ENCODE measurements around the gene PTPN12. TPM values are rescaled to one million over a fixed set of nuclear protein-coding genes. Genes with fewer than 3 reads are reported as not detected.
"Not testable (repeated sequence)": the region's sequence is repeated elsewhere in the genome, so short reads cannot be mapped to it uniquely, and the experiment has no call there.

Gene PTPN12
- 54.9 TPM for total RNA-seq

DNA sequence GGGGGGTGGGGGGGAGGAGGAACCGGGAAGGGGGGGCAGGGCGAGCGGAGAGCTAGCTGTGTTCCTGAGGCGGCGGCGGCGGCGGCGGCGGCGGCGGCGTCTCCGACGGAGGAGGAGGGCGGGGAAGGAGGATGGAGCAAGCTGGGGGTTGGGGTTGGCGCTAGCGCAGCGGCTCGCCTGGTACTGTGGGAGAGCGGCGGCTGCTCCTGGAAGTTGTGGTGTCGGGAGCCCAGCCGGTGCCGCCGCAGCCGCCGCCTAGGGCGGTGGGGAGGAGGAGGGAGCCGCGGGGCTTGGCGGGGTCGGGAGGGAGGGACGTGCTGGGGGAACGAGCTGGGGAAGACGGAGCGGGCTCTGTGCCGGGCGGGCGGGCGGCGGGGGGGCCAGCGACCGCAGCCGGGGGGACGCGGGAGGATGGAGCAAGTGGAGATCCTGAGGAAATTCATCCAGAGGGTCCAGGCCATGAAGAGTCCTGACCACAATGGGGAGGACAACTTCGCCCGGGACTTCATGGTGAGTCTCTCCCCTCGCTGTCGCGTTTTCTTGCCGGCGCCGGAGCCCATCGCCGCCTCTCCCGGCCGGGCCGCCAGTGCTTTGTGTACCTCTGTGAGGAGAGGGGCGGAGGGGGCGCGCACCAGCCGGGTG, at the start of gene PTPN12:
TSS of gene PTPN12 (plus strand) at position 160 of the 642 bp plus-strand sequence. CDS start at position 412, 252 bp downstream.
- peak; percentile 75 for ATAC-seq

DNA sequence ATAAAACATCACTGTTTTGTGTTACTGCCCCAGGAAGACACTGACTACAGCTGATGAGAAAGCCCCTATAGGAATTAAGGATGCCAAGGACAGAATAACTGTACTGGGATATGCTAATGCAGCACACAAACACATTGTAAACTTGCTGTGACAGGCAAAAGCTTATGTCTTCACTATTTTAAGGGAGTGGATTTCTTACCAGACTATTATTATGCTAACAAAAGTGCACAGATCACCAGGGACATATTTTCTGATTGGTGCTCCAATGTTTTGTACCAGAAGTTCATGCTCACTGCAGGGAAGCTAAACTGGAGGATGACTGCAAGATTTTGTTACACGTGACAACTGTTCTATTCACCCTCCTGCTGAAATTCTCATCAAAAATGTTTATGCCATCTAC, 48.1 kb upstream of the PTPN12 start:
- ATAC-seq = no peak

DNA sequence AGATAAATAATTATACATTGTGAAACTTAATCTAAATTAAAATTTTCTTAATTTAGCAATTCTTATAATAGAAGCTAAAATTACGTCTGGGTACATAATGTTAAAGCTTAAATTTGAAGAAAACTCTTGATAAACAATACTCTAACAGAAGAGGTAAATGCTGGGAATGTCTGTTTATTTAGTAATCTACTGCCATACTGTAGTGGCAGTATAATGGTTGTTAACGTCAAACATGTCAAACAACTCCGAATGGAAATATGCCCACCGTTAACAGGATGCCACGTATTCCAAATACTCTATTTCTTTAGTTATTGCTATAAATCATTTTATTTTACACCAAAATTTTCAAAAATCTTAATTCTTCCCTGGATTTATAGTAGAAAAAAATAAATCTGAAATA, 40.0 kb upstream of the PTPN12 start:
- no peak for ATAC-seq

DNA sequence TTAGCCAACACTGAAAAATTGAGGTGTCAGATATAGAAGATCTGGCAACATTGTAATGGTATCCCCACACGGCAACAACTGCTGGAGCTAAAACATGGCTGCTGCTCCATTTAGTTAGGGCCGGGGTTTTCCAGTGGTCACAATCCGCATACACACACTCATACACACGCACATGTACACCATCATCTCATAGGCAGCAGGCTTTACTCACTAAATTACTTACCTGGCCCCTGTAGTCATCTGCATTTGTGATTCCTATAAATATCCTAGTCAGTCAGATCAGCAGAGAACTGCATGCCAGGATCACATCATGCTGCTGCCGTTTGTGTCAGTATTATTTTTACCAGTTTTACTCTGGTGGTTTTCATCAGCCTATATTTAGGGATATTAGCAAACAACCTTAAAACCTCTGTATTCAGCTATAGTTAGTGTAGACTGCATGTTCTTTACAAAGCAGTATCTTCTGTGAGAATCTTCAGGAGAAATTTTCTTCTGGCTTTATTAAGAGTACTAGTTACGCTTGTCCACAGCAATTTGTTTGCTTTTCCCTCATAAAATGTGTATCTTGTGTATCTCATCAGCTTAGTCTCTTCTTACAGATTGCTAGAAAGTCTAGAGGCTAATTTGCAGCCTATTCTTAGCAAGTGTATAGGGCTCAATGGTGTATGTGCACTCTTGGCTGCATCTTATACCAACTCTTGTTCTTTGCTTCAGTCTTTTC, 38.3 kb upstream of the PTPN12 start:
- no peak for ATAC-seq

DNA sequence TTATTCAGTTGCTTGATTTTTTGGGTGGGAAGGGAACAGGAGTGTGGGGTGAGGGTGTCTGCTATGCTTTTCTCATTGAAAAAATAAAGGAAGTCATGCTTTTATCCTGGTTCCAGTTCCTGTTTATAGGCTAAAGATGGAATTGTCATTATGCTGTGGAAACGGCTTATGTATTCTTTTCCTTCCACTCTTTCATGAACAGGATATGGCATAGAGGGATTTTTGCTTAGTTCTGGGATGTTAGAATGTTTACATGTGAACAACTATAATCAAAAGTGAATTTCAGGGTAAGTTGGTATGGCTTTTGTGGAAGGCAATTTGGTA, 35.9 kb upstream of the PTPN12 start:
- ATAC-seq = no peak

DNA sequence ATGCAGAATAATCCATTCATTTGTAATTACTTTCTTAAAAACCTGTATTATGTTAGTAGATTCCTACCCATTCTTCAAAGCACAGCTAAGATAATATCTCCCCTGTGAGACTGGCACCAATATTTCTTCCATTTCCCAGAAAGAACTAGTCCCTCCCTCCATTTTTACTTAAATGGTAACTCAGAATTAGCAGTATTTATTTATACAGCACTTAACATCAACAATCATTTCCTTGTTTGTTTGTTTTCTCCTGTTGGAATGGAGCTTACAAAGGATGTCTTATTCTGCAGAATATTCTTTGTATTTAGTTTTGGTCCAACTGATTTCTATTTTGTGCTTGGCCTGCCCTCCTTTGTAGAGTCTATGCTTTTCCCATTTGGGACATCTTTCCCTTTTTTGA, 32.1 kb upstream of the PTPN12 start:
- ATAC-seq = no peak

DNA sequence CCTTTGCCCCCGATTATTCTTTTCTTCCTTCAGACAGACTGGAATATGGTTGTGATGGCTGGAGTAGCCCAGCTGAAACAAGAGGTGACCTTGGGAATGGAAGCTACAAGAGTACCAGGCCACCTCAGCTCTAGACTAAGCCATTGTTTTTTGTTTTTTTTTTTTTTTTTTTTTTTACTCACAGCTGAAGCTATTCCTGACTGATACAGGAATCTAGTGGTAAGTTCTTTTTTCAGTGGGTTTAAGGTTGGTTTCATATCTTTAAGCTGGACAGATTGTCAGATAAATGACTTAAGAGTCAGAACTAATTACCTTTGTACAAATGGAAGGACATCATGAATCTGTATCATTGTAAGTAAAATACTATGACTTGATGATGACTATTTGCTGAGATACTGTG, 30.2 kb upstream of the PTPN12 start:
- no peak for ATAC-seq

DNA sequence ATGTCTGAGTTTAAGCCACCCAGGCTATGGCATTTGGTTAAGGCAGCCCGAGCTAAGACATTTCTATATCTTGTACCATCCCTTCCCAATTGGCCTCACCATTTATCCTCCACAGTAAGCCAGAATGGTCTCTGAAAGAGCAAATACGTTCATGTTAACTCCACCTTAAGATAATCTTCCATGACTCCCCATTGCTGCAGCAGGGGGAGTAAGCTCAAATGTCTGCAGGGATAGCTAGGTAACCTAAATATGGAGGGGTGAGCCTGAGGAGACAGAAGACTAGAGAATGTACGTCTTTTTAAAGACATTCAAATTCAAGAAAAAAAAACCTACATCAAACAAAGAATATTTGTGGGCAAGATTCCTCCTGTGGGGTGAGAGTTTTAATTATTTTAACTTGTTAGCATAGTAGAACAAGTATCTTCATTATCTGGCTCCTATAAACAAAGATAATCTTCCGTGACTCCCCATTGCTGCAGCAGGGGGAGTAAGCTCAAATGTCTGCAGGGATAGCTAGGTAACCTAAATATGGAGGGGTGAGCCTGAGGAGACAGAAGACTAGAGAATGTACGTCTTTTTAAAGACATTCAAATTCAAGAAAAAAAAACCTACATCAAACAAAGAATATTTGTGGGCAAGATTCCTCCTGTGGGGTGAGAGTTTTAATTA, 24.0 kb upstream of the PTPN12 start:
- ATAC-seq = not testable (repeated sequence)

DNA sequence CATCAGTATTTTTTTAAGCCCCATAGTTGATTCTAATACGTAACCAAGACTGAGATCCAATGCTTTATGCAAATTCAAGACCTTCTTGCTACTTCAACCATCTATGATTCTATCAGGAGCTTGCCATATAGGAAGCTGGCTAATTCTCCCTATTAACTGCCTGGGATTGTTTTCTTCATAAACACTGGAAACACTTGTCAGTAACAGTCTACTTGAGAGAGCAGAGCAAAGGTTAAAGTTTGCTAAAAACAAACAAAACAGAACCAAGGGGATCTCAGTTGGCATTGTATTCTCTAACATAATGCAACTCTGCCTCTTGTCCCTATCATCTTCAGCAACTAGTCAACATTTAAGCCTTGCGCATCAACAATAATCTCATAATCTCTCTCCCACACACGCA, 21.0 kb upstream of the PTPN12 start:
- no peak for ATAC-seq

DNA sequence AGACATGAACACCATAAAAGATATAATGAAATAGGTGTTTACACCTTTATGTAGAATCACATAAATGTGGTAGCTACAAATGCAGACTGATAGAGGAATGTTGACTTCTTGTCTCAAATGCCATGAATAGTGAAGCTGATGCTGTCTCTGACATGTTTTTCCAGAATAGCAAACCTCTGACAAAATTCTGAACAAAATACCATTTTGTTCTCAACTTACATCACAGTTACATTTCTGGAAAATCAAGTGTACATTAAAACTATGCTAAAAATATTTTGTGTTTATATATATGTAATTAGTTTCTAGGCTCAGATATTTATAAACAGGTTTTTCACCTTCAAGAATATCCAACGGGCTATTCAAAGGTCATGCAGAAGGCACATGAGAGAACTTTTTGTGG, 16.8 kb upstream of the PTPN12 start:
- no peak for ATAC-seq

DNA sequence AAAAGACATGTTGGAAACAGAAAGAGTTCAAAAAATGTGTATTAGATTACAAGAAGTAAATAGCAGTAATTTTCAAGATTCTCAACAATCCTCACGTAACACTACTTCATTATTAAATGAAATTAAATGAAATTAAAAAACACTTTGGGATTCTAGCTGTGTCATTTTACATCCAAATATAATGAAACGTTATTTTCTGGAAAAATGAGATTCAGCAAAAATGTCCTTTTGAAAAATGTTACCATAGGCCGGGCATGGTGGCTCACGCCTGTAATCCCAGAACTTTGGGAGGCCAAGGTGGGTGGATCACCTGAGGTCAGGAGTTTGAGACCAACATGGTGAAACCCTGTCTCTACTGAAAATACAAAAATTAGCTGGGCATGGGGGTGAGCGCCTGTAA, 15.6 kb upstream of the PTPN12 start:
- ATAC-seq = not testable (repeated sequence)

DNA sequence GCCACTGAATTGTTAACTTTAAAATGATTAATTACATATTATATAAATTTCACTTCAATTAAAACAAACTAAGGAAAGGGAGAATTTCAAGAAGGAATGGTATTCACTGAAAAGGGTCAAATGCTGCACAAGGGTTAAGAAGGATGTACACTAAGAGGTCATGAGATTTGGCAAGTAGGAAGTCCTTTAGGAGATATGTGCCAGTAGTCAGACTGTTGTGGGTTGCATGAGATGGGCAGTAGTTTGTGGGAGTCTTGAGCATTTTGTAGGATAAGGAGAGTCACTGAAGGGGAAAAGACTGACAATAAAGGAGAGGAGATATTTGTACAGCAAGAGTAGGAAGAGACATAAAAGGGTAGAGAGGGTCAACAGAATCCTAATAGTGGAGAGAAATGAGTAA, 12.4 kb upstream of the PTPN12 start:
- ATAC-seq = no peak

DNA sequence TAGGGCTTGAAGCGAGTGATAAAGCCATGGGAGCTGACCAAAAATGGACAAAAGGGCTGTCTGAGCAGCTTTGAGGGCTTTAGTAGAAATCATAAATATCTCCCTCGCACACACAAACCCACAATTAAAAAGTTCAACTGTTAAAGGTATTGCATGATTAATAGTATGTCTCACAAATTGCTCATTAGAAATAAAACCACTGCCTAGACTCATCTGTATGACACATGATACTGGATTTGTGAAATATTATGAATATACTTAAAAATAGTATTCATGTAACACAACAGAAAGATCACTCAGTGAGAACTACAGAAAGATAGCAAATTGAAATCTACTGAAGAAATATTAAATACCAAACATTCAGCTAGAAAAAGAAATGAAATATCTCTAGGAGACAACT, 11.9 kb upstream of the PTPN12 start:
- no peak for ATAC-seq

DNA sequence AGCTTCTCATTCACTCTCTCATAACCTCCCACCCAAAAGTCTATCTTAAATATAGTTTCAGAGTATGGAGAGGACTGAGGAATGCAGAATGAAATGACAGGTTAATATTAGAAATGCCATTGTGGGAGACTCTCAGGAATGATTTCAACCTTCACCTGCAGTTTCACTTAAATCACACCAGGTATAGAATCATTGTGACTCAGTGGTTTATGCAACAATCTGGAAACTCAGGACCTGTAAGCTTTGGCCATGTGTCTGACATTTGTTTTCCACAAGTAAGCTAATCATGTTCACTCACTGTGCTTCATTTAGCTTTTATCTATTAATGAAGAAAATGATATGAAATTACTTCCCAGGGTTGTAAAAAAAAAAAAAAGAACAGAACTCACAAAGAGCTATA, 8.7 kb upstream of the PTPN12 start:
- ATAC-seq = peak; percentile 86

DNA sequence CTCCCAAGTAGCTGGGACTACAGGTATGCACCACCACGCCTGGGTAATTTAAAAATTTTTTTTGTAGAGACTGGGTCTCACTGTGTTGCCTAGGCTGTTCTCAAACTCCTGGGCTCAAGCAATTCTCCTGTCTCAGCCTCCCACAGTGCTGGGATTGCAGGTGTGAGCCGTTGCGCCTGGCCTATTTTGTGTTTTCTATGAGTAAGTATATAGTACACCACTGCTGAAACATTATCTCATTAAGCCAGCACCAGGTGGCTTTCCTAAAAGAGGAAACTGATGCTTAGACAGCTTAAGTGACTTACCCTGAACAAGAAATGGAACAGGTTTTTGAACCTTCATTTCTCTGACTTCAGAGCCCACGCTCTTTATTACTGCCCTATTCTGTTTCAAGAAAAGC, 7.8 kb upstream of the PTPN12 start:
- peak; percentile 85 for ATAC-seq

DNA sequence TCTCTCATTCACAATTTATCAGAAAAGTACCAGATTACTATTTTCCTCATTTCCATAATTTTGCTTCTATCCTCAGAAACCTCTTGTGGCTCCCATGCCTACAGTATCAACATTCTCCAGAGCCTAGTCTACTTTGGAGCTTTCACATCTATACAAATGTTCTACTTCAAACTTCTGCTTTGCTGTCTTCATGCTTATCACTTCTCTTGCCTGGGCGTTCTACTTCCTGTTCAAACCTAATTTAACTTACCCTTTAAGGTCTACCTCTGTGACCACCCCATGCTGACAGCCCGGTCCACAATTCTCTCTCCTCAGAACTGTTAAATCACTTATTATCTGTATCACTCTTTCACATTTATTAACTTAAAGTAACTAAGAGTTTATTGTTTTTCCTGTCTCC, 6.1 kb upstream of the PTPN12 start:
- no peak for ATAC-seq

DNA sequence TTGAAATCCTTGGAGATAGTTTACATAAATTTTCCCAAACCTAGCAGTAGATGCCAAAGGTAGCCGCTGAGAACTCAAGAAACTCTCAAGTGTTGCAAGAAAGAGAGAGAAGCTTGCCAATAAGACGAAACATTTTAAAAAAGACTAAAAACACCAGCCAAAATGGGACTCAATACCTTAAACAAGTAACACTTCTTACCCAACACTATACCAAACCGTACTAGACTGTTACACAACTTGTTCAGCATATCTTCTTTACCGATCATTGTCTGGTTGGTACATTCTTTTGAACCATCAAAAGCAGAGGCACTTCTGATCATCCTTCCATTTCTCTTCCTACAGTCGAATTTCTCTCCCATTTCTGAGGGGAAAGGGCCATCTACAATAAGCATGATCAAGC, 4.8 kb upstream of the PTPN12 start:
- no peak for ATAC-seq

DNA sequence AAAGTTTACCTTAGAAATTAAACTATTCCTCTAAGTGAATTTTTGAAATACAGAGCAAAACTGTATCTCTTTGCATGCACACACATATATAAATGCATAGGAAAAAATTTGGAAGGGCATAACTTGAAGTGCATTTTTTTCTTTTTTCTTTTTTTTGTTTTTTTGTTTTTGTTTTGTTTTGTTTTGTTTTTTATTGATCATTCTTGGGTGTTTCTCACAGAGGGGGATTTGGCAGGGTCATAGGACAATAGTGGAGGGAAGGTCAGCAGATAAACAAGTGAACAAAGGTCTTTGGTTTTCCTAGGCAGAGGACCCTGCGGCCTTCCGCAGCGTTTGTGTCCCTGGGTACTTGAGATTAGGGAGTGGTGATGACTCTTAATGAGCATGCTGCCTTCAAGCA, 4.4 kb upstream of the PTPN12 start:
- not testable (repeated sequence) for ATAC-seq

DNA sequence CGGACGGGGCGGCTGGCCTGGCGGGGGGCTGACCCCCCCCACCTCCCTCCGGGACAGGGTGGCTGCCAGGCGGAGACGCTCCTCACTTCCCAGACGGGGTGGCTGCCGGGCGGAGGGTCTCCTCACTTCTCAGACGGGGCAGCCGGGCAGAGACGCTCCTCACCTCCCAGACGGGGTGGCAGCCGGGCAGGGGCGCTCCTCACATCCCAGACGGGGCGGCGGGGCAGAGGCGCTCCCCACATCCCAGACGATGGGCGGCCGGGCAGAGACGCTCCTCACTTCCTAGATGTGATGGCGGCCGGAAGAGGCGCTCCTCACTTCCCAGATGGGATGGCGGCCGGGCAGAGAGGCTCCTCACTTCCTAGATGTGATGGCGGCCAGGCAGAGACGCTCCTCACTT, 3.0 kb upstream of the PTPN12 start:
- ATAC-seq = not testable (repeated sequence)

DNA sequence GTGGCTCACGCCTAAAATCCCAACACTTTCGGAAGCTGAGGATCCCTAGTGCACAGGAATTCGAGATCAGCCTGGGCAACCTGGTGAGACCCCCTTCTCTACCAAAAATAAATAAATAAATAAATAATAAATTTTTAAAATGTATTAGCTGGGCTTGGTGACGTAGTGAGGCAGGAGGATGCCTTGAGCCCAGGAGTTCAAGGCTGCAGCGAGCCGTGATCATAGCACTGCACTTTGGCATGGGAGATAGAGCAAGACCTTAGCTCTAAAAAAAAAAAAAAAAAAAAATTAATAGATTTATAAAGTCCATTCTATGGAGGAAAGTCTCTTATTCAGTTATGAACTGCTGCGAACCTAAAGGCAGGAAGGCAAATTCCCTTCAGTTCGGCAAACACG, 1.1 kb upstream of the PTPN12 start:
- no peak for ATAC-seq

DNA sequence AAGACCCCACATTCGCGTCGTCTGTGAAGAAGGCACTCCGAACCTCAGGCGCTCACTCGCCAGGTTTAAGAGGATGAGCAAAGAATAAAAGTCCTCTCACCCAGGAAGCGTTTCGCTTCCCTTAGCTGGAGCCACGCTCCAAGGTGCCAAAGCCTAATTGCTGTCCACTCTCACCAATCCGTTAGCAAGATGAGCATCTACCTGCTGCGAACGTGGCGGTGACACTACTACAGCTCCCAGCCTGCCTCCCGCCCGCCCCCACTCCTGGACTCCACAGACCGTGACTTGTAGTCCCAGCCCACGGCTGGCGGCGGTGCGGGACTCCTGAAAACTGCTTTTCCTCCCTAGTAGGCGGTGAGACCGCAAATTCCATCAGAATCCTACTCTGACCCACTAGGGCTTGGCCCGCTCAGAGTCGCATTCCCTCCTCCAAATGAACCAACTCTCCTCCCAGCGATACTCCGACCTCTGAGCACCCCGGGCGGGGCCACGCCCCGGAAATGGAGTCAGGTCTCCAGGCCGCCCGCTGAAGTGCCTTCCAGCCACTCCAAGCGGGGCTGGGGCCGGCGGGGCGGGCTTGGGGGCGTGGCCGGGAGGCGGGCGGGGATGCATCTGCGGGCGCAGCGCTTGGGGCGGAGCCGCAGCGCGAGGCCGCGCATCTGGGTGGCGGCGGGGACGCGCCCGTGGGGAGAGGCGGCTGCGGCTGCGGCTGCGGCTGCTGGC, 521 bp upstream of the PTPN12 start:
- peak; percentile 96 for ATAC-seq

DNA sequence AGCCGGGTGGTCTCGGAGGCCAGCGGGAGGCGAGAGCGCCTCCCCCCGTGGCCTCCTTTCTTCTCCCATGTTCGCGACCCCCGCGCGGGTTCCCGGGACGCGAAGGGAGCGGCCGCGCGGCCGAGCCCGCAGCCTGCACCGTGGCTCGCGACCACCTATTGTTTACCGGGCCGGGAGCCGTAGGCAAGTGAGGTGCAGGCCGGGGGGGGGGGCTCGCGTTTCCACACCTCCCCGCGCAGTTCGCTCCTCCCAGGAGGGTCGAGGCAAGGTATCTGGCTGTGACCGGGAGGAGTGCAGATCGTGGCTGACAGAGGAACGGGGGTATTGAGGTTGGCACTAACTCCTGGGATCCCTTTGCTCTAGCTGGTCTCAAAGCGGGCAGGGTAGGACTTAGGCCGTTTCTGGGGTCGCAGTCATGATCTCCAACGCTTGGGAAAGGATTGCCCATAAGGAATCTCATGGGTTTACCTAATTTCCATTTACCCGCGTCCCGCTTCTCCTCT, 734 bp downstream of the PTPN12 start:
- peak; percentile 9 for ATAC-seq

Measured in esophagus mucosa (tissue), 1 donor.